ENCODE results near the gene CASK.

DNA sequence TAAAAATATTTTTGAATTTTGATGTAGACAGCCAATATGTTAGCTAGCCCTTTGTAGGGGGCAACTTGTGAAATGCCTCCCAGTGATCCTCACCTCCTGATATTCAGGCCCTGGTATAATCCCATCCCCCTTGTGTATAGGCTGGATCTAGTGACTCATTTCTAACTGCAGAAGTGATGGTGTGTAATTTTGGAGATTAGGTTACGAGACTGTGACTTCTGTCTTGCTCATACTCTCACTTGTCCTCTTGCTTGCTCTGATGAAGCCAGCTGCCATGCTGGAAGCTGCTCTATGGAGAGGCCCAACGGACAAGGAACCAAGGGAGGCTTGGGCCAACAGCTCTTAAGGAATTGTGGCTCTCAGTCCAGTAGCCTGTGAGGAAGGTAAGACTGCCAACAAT is 137.7 kb downstream of the CASK start:
- TF ChIP-seq, protein P1, sequence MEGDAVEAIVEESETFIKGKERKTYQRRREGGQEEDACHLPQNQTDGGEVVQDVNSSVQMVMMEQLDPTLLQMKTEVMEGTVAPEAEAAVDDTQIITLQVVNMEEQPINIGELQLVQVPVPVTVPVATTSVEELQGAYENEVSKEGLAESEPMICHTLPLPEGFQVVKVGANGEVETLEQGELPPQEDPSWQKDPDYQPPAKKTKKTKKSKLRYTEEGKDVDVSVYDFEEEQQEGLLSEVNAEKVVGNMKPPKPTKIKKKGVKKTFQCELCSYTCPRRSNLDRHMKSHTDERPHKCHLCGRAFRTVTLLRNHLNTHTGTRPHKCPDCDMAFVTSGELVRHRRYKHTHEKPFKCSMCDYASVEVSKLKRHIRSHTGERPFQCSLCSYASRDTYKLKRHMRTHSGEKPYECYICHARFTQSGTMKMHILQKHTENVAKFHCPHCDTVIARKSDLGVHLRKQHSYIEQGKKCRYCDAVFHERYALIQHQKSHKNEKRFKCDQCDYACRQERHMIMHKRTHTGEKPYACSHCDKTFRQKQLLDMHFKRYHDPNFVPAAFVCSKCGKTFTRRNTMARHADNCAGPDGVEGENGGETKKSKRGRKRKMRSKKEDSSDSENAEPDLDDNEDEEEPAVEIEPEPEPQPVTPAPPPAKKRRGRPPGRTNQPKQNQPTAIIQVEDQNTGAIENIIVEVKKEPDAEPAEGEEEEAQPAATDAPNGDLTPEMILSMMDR (IDR thresholded peaks at IDR 0.05; ENCODE audit: borderline replicate concordance, extremely low read depth, low read length, poor library complexity, severe bottlenecking): no peak
- no peak for TF ChIP-seq EZH2 (IDR thresholded peaks at IDR 0.05; ENCODE audit: borderline replicate concordance, low read depth, low read length, severe bottlenecking)

Measured in DND-41 (cell line).